PFSK-1 (cell line): ENCODE measurements around the gene PTPN6.
A peak's percentile ranks its signal among the peaks of the same experiment; 100 is the strongest.

Source experiments
- FOXP2 ChIP-seq: optimal IDR thresholded peaks from 2 replicates; pipeline ENCODE3; 2011; ENCODE audit warnings: borderline replicate concordance, control low read depth, inconsistent platforms; ENCODE audit not compliant: insufficient read depth; ENCODE audit errors: extremely low read length, extremely low read depth
- POLR2AphosphoS5 ChIP-seq: IDR thresholded peaks from 2 replicates; pipeline ENCODE4 v1.6.1; 2012; ENCODE audit warnings: low read depth, mild to moderate bottlenecking, control low read depth, low read length, moderate library complexity
- REST ChIP-seq, 2 experiments: IDR thresholded peaks; 2 replicates each; pipeline versions ENCODE4 v1.6.1 to v1.8.0; 2011 to 2012; ENCODE audit warnings: low read depth in 2 of 2, low read length in 2 of 2, control low read depth in 1 of 2, inconsistent platforms in 1 of 2, mild to moderate bottlenecking in 1 of 2, moderate library complexity in 1 of 2; ENCODE audit not compliant: insufficient read depth in 1 of 2
- SIN3A ChIP-seq: IDR thresholded peaks from 2 replicates; pipeline ENCODE4 v1.6.1; 2012; ENCODE audit warnings: mild to moderate bottlenecking, low read length, moderate library complexity, borderline replicate concordance; ENCODE audit not compliant: insufficient read depth
- TAF1 ChIP-seq: IDR thresholded peaks from 2 replicates; pipeline ENCODE4 v1.6.1; 2012; ENCODE audit warnings: low read length, control low read depth, borderline replicate concordance; ENCODE audit not compliant: insufficient read depth

The PTPN6 gene

GRCh38 chr12:6935371-6936193 lies 15.6 kb upstream of the PTPN6 start:
- TF ChIP-seq FOXP2 (no peak), POLR2AphosphoS5 (no peak), REST (IDR thresholded peaks at IDR 0.05; ENCODE audit: insufficient read depth in 1 of 2, low read depth in 2 of 2, low read length in 2 of 2) (no peak), SIN3A (no peak)

- no peak for TF ChIP-seq POLR2AphosphoS5
- TF ChIP-seq REST (IDR thresholded peaks at IDR 0.05; ENCODE audit: insufficient read depth in 1 of 2, low read depth in 2 of 2, low read length in 2 of 2): no peak
- TF ChIP-seq TAF1: no peak
- TF ChIP-seq SIN3A: no peak
- TF ChIP-seq FOXP2: no peak
Observed at GRCh38 chr12:6936194-6936635, 14.9 kb upstream of the PTPN6 start.

GRCh38 chr12:6936636-6937480 lies 14.3 kb upstream of the PTPN6 start:
- TF ChIP-seq SIN3A (no peak), POLR2AphosphoS5 (no peak), TAF1 (no peak), FOXP2 (no peak), REST (IDR thresholded peaks at IDR 0.05; ENCODE audit: insufficient read depth in 1 of 2, low read depth in 2 of 2, low read length in 2 of 2) (no peak)

GRCh38 chr12:6937481-6938352 lies 13.4 kb upstream of the PTPN6 start:
- TF ChIP-seq POLR2AphosphoS5 (peak; percentile 86), SIN3A (peak; percentile 59; the same call in 1 of the 2 replicates), FOXP2 (no peak), REST (IDR thresholded peaks at IDR 0.05; ENCODE audit: insufficient read depth in 1 of 2, low read depth in 2 of 2, low read length in 2 of 2) (peak in 1 of 2 experiments; percentile 59; a peak in 1 of 4 replicates), TAF1 (peak; percentile 66; the same call in 1 of the 2 replicates)
